BLaER1 (cell line): ENCODE data around the gene ADCY5.
"Not testable (repeated sequence)": the region's sequence is repeated elsewhere in the genome, so short reads cannot be mapped to it uniquely, and the experiment has no call there.

Source experiments
- H3K27ac ChIP-seq: shearing (Covaris generic); formaldehyde crosslinking; 2 replicates; pipeline ENCODE4 v1.8.1; 2022
- H3K27me3 ChIP-seq: shearing (Covaris generic); formaldehyde crosslinking; 2 replicates; pipeline ENCODE4 v1.8.1; 2022
- H3K36me3 ChIP-seq: shearing (Covaris generic); formaldehyde crosslinking; 2 replicates; pipeline ENCODE4 v1.8.1; 2022
- H3K4me1 ChIP-seq: shearing (Covaris generic); formaldehyde crosslinking; 2 replicates; pipeline ENCODE4 v1.8.1; 2022
- H3K4me2 ChIP-seq: shearing (Covaris generic); formaldehyde crosslinking; 2 replicates; pipeline ENCODE4 v1.8.1; 2022
- H3K4me3 ChIP-seq: shearing (Covaris generic); formaldehyde crosslinking; 2 replicates; pipeline ENCODE4 v1.8.1; 2022
- H3K9ac ChIP-seq: shearing (Covaris generic); formaldehyde crosslinking; 2 replicates; pipeline ENCODE4 v1.8.1; 2022
- H3K9me3 ChIP-seq: shearing (Covaris generic); formaldehyde crosslinking; 2 replicates; pipeline ENCODE4 v1.8.1; 2022
- H4K20me1 ChIP-seq: shearing (Covaris generic); formaldehyde crosslinking; 2 replicates; pipeline ENCODE4 v1.8.1; 2022
- Cebpa-rat ChIP-seq: shearing (Covaris generic); IDR thresholded peaks from 2 replicates; pipeline ENCODE4 v1.8.1; 2022

Gene ADCY5

GRCh38 chr3:123448536-123449101 is at the start of gene ADCY5:
TSS of gene ADCY5 (minus strand) at chr3:123449090. CDS start at chr3:123448545, 545 bp downstream.
- no peaks in the 10 kb centered on the region for H4K20me1 ChIP-seq
- peaks cover 19% of the 10 kb centered on the region for H3K4me1 ChIP-seq
- H3K36me3 ChIP-seq = no peaks in the 10 kb centered on the region
- H3K9me3 ChIP-seq = peaks cover 12% of the 10 kb centered on the region; the same call in 1 of the 2 replicates
- H3K4me2 ChIP-seq = peak within 1 kb of the TSS; percentile 100
- peak within 1 kb of the TSS; percentile 62 for H3K9ac ChIP-seq
- peaks cover 54% of the 10 kb centered on the region for H3K27me3 ChIP-seq
- H3K27ac ChIP-seq = no peak within 1 kb of the TSS
- peak within 1 kb of the TSS; percentile 71 for H3K4me3 ChIP-seq
- no peak for TF ChIP-seq Cebpa-rat

GRCh38 chr3:123493912-123494311 is 45.0 kb upstream of the ADCY5 start:
- no peak overlapping the region for H3K4me3 ChIP-seq
- no peak overlapping the region for H3K9ac ChIP-seq
- no peaks in the 10 kb centered on the region for H3K9me3 ChIP-seq
- no peaks in the 10 kb centered on the region for H3K27me3 ChIP-seq
- no peak overlapping the region for H3K4me2 ChIP-seq
- H3K4me1 ChIP-seq = peaks cover 7% of the 10 kb centered on the region
- no peak overlapping the region for H3K27ac ChIP-seq
- H4K20me1 ChIP-seq = no peaks in the 10 kb centered on the region
- H3K36me3 ChIP-seq = peaks cover 51% of the 10 kb centered on the region
- TF ChIP-seq Cebpa-rat = no peak

GRCh38 chr3:123491966-123492587 is 43.2 kb upstream of the ADCY5 start:
- Histone ChIP-seq H3K4me2 (no peak overlapping the region), H4K20me1 (no peaks in the 10 kb centered on the region), H3K4me3 (no peak overlapping the region), H3K9ac (no peak overlapping the region), H3K27ac (no peak overlapping the region), H3K27me3 (no peaks in the 10 kb centered on the region), H3K9me3 (no peaks in the 10 kb centered on the region), H3K36me3 (peaks cover 33% of the 10 kb centered on the region), H3K4me1 (peaks cover 11% of the 10 kb centered on the region)
- TF ChIP-seq Cebpa-rat = no peak

GRCh38 chr3:123489400-123490004 is 40.6 kb upstream of the ADCY5 start:
- Histone ChIP-seq H3K27ac (no peak overlapping the region), H3K9ac (no peak overlapping the region), H4K20me1 (no peaks in the 10 kb centered on the region), H3K27me3 (no peaks in the 10 kb centered on the region), H3K4me1 (peaks cover 18% of the 10 kb centered on the region), H3K4me3 (no peak overlapping the region), H3K4me2 (peak overlapping the region; percentile 15), H3K36me3 (peaks cover 22% of the 10 kb centered on the region), H3K9me3 (no peaks in the 10 kb centered on the region)
- TF ChIP-seq Cebpa-rat = no peak

GRCh38 chr3:123488645-123489347 is 39.9 kb upstream of the ADCY5 start:
- H3K9ac ChIP-seq = 0 out of 2 replicates have a peak overlapping the region, but pooled peaks have one; percentile 9
- H4K20me1 ChIP-seq = no peaks in the 10 kb centered on the region
- peaks cover 16% of the 10 kb centered on the region for H3K36me3 ChIP-seq
- H3K4me3 ChIP-seq = no peak overlapping the region
- no peaks in the 10 kb centered on the region for H3K9me3 ChIP-seq
- TF ChIP-seq Cebpa-rat = no peak
- H3K27ac ChIP-seq = no peak overlapping the region
- H3K4me2 ChIP-seq = peak overlapping the region; percentile 15
- peaks cover 21% of the 10 kb centered on the region for H3K4me1 ChIP-seq
- H3K27me3 ChIP-seq = no peaks in the 10 kb centered on the region

- H3K4me2 ChIP-seq, H3K9me3 ChIP-seq: not testable (repeated sequence)
Measured at GRCh38 chr3:123487063-123487462, 38.2 kb upstream of the ADCY5 start.

GRCh38 chr3:123486460-123486859 is 37.6 kb upstream of the ADCY5 start:
- H3K4me3 ChIP-seq = no peak overlapping the region
- H3K9me3 ChIP-seq = no peaks in the 10 kb centered on the region
- H3K27me3 ChIP-seq = peaks cover 4% of the 10 kb centered on the region; the same call in 1 of the 2 replicates
- peaks cover 9% of the 10 kb centered on the region for H3K36me3 ChIP-seq
- peaks cover 45% of the 10 kb centered on the region for H3K4me1 ChIP-seq
- TF ChIP-seq Cebpa-rat = no peak
- H3K9ac ChIP-seq = no peak overlapping the region
- no peak overlapping the region for H3K4me2 ChIP-seq
- no peak overlapping the region for H3K27ac ChIP-seq
- H4K20me1 ChIP-seq = no peaks in the 10 kb centered on the region

More at GRCh38 chr3:123487063-123487462, 38.2 kb upstream of the ADCY5 start:
- H3K4me1 ChIP-seq = peaks cover 39% of the 10 kb centered on the region
- not testable (repeated sequence) for H4K20me1 ChIP-seq, H3K27me3 ChIP-seq, H3K9ac ChIP-seq, H3K4me3 ChIP-seq, H3K27ac ChIP-seq, H3K36me3 ChIP-seq

- H3K9ac ChIP-seq = no peak overlapping the region
- H3K36me3 ChIP-seq = peaks cover 5% of the 10 kb centered on the region
- no peaks in the 10 kb centered on the region for H4K20me1 ChIP-seq
- H3K27ac ChIP-seq = no peak overlapping the region
- no peak overlapping the region for H3K4me2 ChIP-seq
- H3K4me3 ChIP-seq = no peak overlapping the region
- H3K27me3 ChIP-seq = peaks cover 4% of the 10 kb centered on the region; the same call in 1 of the 2 replicates
- peaks cover 54% of the 10 kb centered on the region for H3K4me1 ChIP-seq
- H3K9me3 ChIP-seq = no peaks in the 10 kb centered on the region
- TF ChIP-seq Cebpa-rat = no peak
Measured at GRCh38 chr3:123485551-123485950, 36.7 kb upstream of the ADCY5 start.

- H4K20me1 ChIP-seq = no peaks in the 10 kb centered on the region
- no peak overlapping the region for H3K4me3 ChIP-seq
- H3K27me3 ChIP-seq = peaks cover 4% of the 10 kb centered on the region; the same call in 1 of the 2 replicates
- no peak for TF ChIP-seq Cebpa-rat
- H3K9me3 ChIP-seq = no peaks in the 10 kb centered on the region
- peak overlapping the region; percentile 85 for H3K4me2 ChIP-seq
- H3K9ac ChIP-seq = no peak overlapping the region
- H3K27ac ChIP-seq = no peak overlapping the region
- H3K4me1 ChIP-seq = peaks cover 69% of the 10 kb centered on the region
- no peaks in the 10 kb centered on the region for H3K36me3 ChIP-seq
Measured at GRCh38 chr3:123483146-123483545, 34.3 kb upstream of the ADCY5 start.
